GM12865 (cell line): ENCODE results near the gene IBA57.
"Not testable (repeated sequence)": the region's sequence is repeated elsewhere in the genome, so short reads cannot be mapped to it uniquely, and the experiment has no call there.

ENCODE experiments used
- DNase-seq: peaks from one replicate; pipeline ENCODE4 v3.0.0; 2010; ENCODE audit warnings: low read depth
- H3K4me3 ChIP-seq: 2 replicates; pipeline ENCODE4 v1.5.1; 2011; ENCODE audit warnings: mild to moderate bottlenecking, low read depth, low read length, control low read depth
- TF ChIP-seq, protein P1 (sequence below): IDR thresholded peaks from 2 replicates; pipeline ENCODE4 v1.5.1; 2011; ENCODE audit warnings: low read length, control low read depth, low read depth, inconsistent platforms; ENCODE audit not compliant: insufficient read depth; ENCODE audit errors: missing control alignments

The IBA57 gene

GRCh38 chr1:228224198-228225164 is 58.9 kb downstream of the IBA57 start:
- no peak for DNase-seq
- TF ChIP-seq, protein P1, sequence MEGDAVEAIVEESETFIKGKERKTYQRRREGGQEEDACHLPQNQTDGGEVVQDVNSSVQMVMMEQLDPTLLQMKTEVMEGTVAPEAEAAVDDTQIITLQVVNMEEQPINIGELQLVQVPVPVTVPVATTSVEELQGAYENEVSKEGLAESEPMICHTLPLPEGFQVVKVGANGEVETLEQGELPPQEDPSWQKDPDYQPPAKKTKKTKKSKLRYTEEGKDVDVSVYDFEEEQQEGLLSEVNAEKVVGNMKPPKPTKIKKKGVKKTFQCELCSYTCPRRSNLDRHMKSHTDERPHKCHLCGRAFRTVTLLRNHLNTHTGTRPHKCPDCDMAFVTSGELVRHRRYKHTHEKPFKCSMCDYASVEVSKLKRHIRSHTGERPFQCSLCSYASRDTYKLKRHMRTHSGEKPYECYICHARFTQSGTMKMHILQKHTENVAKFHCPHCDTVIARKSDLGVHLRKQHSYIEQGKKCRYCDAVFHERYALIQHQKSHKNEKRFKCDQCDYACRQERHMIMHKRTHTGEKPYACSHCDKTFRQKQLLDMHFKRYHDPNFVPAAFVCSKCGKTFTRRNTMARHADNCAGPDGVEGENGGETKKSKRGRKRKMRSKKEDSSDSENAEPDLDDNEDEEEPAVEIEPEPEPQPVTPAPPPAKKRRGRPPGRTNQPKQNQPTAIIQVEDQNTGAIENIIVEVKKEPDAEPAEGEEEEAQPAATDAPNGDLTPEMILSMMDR = no peak
- no peak overlapping the region for H3K4me3 ChIP-seq

GRCh38 chr1:228225165-228225710 is 59.6 kb downstream of the IBA57 start:
- TF ChIP-seq, protein P1 = no peak
- no peak overlapping the region for H3K4me3 ChIP-seq
- no peak for DNase-seq

DNA sequence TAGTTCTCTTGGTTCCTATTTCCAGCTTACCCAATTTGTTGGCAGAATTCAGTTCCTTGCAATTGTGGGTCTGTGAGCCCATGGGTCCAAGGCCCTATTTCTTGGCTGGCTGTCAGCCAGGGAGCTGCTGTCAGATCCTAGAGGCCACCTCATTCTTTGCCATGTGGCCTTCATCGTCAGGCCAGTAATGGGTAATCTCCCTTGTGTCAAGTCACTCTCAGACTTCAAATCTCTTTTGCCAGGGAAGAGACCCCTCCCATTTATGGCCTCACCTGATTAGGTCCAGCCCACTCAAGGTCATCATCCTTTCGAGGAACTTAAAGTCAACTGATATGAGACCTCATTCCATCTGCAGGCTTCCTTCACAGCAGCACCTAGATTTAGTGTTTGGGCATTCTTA is 60.1 kb downstream of the IBA57 start:
- TF ChIP-seq, protein P1 = no peak
- H3K4me3 ChIP-seq = no peak overlapping the region
- DNase-seq = no peak

GRCh38 chr1:228226141-228226874 is 60.7 kb downstream of the IBA57 start:
- TF ChIP-seq, protein P1 = no peak
- H3K4me3 ChIP-seq = no peak overlapping the region
- no peak for DNase-seq

DNA sequence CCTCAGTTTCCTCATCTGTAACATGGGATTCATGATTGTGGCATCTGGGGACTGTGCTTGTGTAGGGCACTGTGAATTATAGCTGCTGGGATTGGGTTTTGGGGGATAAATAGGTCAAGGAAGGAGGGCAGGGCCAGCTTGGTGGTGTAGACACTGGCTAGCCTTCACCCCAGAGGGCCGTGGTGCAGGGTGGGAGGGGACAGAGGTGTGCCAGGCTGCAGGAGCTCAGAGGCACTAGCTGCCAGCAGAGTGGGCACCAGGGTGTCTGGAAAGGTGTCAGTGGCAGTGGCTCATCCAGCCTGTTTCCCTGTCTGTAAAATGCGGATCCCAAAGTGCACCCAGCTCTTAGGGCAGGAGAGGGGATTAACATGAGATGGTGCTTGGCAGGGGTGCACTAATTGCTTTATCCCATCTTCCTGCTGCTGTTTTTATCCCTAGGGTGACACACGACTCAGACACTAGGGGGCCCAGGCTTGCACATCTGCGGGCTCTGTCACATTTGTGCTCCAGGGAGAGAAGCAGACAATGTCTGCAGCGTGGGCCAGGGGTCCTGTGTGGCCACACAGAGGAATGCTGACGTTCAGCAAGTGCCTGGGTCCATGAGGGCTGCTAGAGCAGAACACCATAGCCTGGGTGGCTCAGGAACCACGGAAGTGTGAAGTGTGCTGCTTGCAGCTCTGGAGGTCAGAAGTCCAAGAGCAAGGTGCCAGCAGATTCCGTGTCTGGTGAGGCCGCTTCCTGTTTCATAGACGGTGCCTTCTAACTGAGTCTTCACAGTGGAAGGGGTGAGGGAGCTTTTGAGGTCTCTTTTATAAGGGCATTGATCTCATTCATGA is 61.6 kb downstream of the IBA57 start:
- H3K4me3 ChIP-seq = no peak overlapping the region
- no peak for DNase-seq

GRCh38 chr1:228228147-228228546 is 62.5 kb downstream of the IBA57 start:
- not testable (repeated sequence) for H3K4me3 ChIP-seq, DNase-seq

More for the DNA sequence above, 61.6 kb downstream of the IBA57 start:
- TF ChIP-seq, protein P1 = peak; percentile 6
